ENCODE results near the gene FAM184A.
"Not testable (repeated sequence)": the region's sequence is repeated elsewhere in the genome, so short reads cannot be mapped to it uniquely, and the experiment has no call there.

The FAM184A gene

GRCh38 chr6:119122336-119122735 lies 43.9 kb upstream of the FAM184A start:
- in situ Hi-C loops (cut with MboI; ENCODE audit: low pct_unique_long_range_greater_than_20kb, low sequenced_read_pairs, unreplicated experiment): no loop called here
- no peak for TF ChIP-seq CTCF (IDR thresholded peaks at IDR 0.05; ENCODE audit: extremely low read depth, insufficient read depth, missing control alignments)
- no peak for DNase-seq (ENCODE audit: low spot score)

GRCh38 chr6:119121367-119121766 lies 42.9 kb upstream of the FAM184A start:
- TF ChIP-seq CTCF (IDR thresholded peaks at IDR 0.05; ENCODE audit: extremely low read depth, insufficient read depth, missing control alignments): no peak
- in situ Hi-C loops (cut with MboI; ENCODE audit: low pct_unique_long_range_greater_than_20kb, low sequenced_read_pairs, unreplicated experiment): no loop called here
- DNase-seq (ENCODE audit: low spot score): no peak

- in situ Hi-C loops (cut with MboI; ENCODE audit: low pct_unique_long_range_greater_than_20kb, low sequenced_read_pairs, unreplicated experiment): loop anchor here (10.0 kb wide), 1 partner anchor 155 kb away; no protein-coding TSS in a partner anchor
- no peak for DNase-seq (ENCODE audit: low spot score)
- no peak for TF ChIP-seq CTCF (IDR thresholded peaks at IDR 0.05; ENCODE audit: extremely low read depth, insufficient read depth, missing control alignments)
These were observed 41.5 kb upstream of the FAM184A start for GRCh38 chr6:119119989-119120388.

GRCh38 chr6:119119062-119119461 lies 40.6 kb upstream of the FAM184A start:
- in situ Hi-C loops (cut with MboI; ENCODE audit: low pct_unique_long_range_greater_than_20kb, low sequenced_read_pairs, unreplicated experiment): loop anchor here (10.0 kb wide), 1 partner anchor 154 kb away; no protein-coding TSS in a partner anchor
- not testable (repeated sequence) for DNase-seq (ENCODE audit: low spot score)

GRCh38 chr6:119116712-119117281 lies 38.3 kb upstream of the FAM184A start:
- DNase-seq (ENCODE audit: low spot score): no peak
- in situ Hi-C loops (cut with MboI; ENCODE audit: low pct_unique_long_range_greater_than_20kb, low sequenced_read_pairs, unreplicated experiment): loop anchor here (10.0 kb wide), 1 partner anchor 152 kb away; no protein-coding TSS in a partner anchor
- TF ChIP-seq CTCF (IDR thresholded peaks at IDR 0.05; ENCODE audit: extremely low read depth, insufficient read depth, missing control alignments): peak; percentile 28

- TF ChIP-seq CTCF (IDR thresholded peaks at IDR 0.05; ENCODE audit: extremely low read depth, insufficient read depth, missing control alignments): no peak
- in situ Hi-C loops (cut with MboI; ENCODE audit: low pct_unique_long_range_greater_than_20kb, low sequenced_read_pairs, unreplicated experiment): loop anchor here (10.0 kb wide), 1 partner anchor 149 kb away; no protein-coding TSS in a partner anchor
- DNase-seq (ENCODE audit: low spot score): no peak
These were observed 35.5 kb upstream of the FAM184A start for GRCh38 chr6:119113961-119114360.

- in situ Hi-C loops (cut with MboI; ENCODE audit: low pct_unique_long_range_greater_than_20kb, low sequenced_read_pairs, unreplicated experiment): loop anchor here (10.0 kb wide), 1 partner anchor 148 kb away; no protein-coding TSS in a partner anchor
- TF ChIP-seq CTCF (IDR thresholded peaks at IDR 0.05; ENCODE audit: extremely low read depth, insufficient read depth, missing control alignments): no peak
- no peak for DNase-seq (ENCODE audit: low spot score)
These were observed 34.5 kb upstream of the FAM184A start for GRCh38 chr6:119112812-119113530.

All from GM13977 (cell line).